Measurements from ENCODE around the gene DHFR. TPM values are rescaled to one million over a fixed set of nuclear protein-coding genes. Genes with fewer than 3 reads are reported as not detected.

Gene DHFR
- total and polyA plus RNA-seq, 2 donors (not counting 1 experiment from before 2014, with no cell fraction given): 8.5 to 12.6 TPM

GRCh38 chr5:80590766-80591165 lies 64.0 kb downstream of the DHFR start:
- Histone ChIP-seq H3K4me3 (ENCODE audit: control extremely low read depth in 1 of 5, extremely low read depth in 1 of 5, insufficient read depth in 1 of 5, low read depth in 2 of 5, low read length in 4 of 5) (no peak overlapping the region), H4K20me1 (ENCODE audit: control insufficient read depth, insufficient read depth, low read length, poor library complexity, severe bottlenecking) (no peaks in the 10 kb centered on the region)
- TF ChIP-seq EZH2 (IDR thresholded peaks at IDR 0.05; ENCODE audit: borderline replicate concordance, insufficient read depth, low read depth, low read length, poor library complexity, severe bottlenecking) (no peak), CTCF (IDR thresholded peaks at IDR 0.05) (no peak)

DNA sequence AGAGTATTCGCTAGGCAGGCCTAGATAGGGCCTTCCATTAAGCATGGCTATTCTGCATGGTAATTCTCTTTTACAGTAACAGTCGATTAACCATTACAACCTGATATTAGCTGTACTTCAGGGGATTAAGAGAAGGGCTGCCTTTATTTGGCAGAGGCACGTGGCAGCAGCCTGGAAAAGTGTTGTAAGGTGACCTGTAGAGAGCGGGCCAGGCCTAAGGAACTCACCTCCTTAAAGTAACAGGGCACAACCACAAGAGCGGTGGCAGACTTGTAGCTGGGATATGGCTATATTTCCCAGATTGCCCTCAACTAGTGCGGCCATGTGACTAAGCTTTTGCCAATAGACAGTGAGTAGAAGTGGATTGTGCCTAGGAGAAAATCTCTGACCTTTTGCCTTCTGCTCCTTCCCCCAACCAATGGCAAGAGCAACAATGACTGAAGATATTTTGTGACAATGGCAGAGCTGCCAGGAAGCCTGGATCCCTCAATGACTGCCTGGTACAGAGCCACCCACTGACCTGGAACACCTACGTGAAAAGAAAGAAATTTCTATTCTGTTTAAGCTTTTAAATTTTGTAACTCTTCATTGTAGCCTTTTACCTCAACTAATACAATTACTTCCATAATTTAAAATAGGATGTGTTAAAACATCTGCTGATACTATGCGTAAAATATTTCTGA lies 65.8 kb downstream of the DHFR start:
- H3K36me3 ChIP-seq (replicated peaks in 1 of 2; ENCODE audit: control extremely low read depth in 1 of 2, control insufficient read depth in 1 of 2, extremely low read depth in 1 of 2, insufficient read depth in 2 of 2, low read length in 1 of 2): no peaks in the 10 kb centered on the region
- POLR2A ChIA-PET: no interaction called here
- no peaks in the 10 kb centered on the region for H3K79me2 ChIP-seq (ENCODE audit: control insufficient read depth, insufficient read depth, low read length)
- H3K27me3 ChIP-seq (replicated peaks in 1 of 4; ENCODE audit: control extremely low read depth in 1 of 4, control insufficient read depth in 3 of 4, insufficient read depth in 4 of 4, low read length in 3 of 4): peaks cover 0 to 3% (median 0%) of the 10 kb centered on the region in 4 experiments
- no peak overlapping the region for H3K27ac Mint-ChIP-seq
- no peaks in the 10 kb centered on the region for H4K20me1 ChIP-seq (ENCODE audit: control insufficient read depth, insufficient read depth, low read length, poor library complexity, severe bottlenecking)
- intact Hi-C loops (cut with micrococcal nuclease): no loop called here
- no peak overlapping the region for H3K4me3 Mint-ChIP-seq
- ATAC-seq (ENCODE audit: low read depth) (no peak), DNase-seq (no peak)
- 0% methylated on average over 1 of the region's 8 CpGs for WGBS (ENCODE audit: insufficient coverage)
- H2AFZ ChIP-seq (ENCODE audit: insufficient read depth, low read depth, low read length, poor library complexity, severe bottlenecking): no peak overlapping the region
- no peaks in the 10 kb centered on the region for H3K4me1 Mint-ChIP-seq
- no peak overlapping the region for H3K4me2 ChIP-seq (replicated peaks; ENCODE audit: low read depth, low read length, poor library complexity, severe bottlenecking)
- no peak overlapping the region for H3K27ac ChIP-seq (ENCODE audit: low read length in 2 of 2)
- no peak overlapping the region for H3K9ac ChIP-seq (ENCODE audit: low read length)
- H3K9me3 ChIP-seq (ENCODE audit: control extremely low read depth in 1 of 3, control insufficient read depth in 2 of 3, insufficient read depth in 1 of 3, low read length in 2 of 3): no peaks in the 10 kb centered on the region
- TF ChIP-seq EZH2 (IDR thresholded peaks at IDR 0.05; ENCODE audit: borderline replicate concordance, insufficient read depth, low read depth, low read length, poor library complexity, severe bottlenecking) (no peak), CTCF (IDR thresholded peaks at IDR 0.05) (no peak)
- no peak overlapping the region for H3K4me3 ChIP-seq (ENCODE audit: control extremely low read depth in 1 of 5, extremely low read depth in 1 of 5, insufficient read depth in 1 of 5, low read depth in 2 of 5, low read length in 4 of 5)
- CTCF ChIA-PET: no interaction called here
- no peaks in the 10 kb centered on the region for H3K9me3 Mint-ChIP-seq (ENCODE audit: insufficient read depth)
- no peaks in the 10 kb centered on the region for H3K4me1 ChIP-seq (ENCODE audit: control insufficient read depth in 2 of 2, insufficient read depth in 2 of 2, low read length in 2 of 2)
- H3K27me3 Mint-ChIP-seq: peaks cover 9% of the 10 kb centered on the region

More at GRCh38 chr5:80590766-80591165, 64.0 kb downstream of the DHFR start:
- intact Hi-C loops (cut with micrococcal nuclease): no loop called here
- no peaks in the 10 kb centered on the region for H3K4me1 ChIP-seq (ENCODE audit: control insufficient read depth in 2 of 2, insufficient read depth in 2 of 2, low read length in 2 of 2)
- ChIA-PET CTCF (no interaction called here), POLR2A (no interaction called here)
- no peak overlapping the region for H2AFZ ChIP-seq (ENCODE audit: insufficient read depth, low read depth, low read length, poor library complexity, severe bottlenecking)
- Mint-ChIP-seq H3K4me3 (no peak overlapping the region), H3K9me3 (ENCODE audit: insufficient read depth) (no peaks in the 10 kb centered on the region), H3K4me1 (no peaks in the 10 kb centered on the region), H3K27me3 (peaks cover 9% of the 10 kb centered on the region), H3K27ac (no peak overlapping the region)
- no peaks in the 10 kb centered on the region for H3K27me3 ChIP-seq (replicated peaks in 1 of 4; ENCODE audit: control extremely low read depth in 1 of 4, control insufficient read depth in 3 of 4, insufficient read depth in 4 of 4, low read length in 3 of 4)
- no peaks in the 10 kb centered on the region for H3K9me3 ChIP-seq (ENCODE audit: control extremely low read depth in 1 of 3, control insufficient read depth in 2 of 3, insufficient read depth in 1 of 3, low read length in 2 of 3)
- H3K79me2 ChIP-seq (ENCODE audit: control insufficient read depth, insufficient read depth, low read length): no peaks in the 10 kb centered on the region
- no peak for DNase-seq
- 100% methylated on average over 1 of the region's 5 CpGs for WGBS (ENCODE audit: insufficient coverage)
- no peak overlapping the region for H3K9ac ChIP-seq (ENCODE audit: low read length)
- no peak overlapping the region for H3K27ac ChIP-seq (ENCODE audit: low read length in 2 of 2)
- ATAC-seq (ENCODE audit: low read depth): no peak
- no peak overlapping the region for H3K4me2 ChIP-seq (replicated peaks; ENCODE audit: low read depth, low read length, poor library complexity, severe bottlenecking)
- no peaks in the 10 kb centered on the region for H3K36me3 ChIP-seq (replicated peaks in 1 of 2; ENCODE audit: control extremely low read depth in 1 of 2, control insufficient read depth in 1 of 2, extremely low read depth in 1 of 2, insufficient read depth in 2 of 2, low read length in 1 of 2)

Measured in B cell (primary cell).